ENCODE data around the gene CD40. TPM values are rescaled to one million over a fixed set of nuclear protein-coding genes. Genes with fewer than 3 reads are reported as not detected.

CD40 gene
- total RNA-seq, 6 experiments from 2014 or later = 8.8 to 11.7 (median 9.4) TPM

GRCh38 chr20:46160661-46161060 lies 42.5 kb downstream of the CD40 start:
- no peaks in the 10 kb centered on the region for H3K36me3 ChIP-seq
- H3K4me1 ChIP-seq = no peaks in the 10 kb centered on the region
- TF ChIP-seq POLR2A (IDR thresholded peaks at IDR 0.05) (no peak), CTCF (IDR thresholded peaks at IDR 0.05) (no peak)
- H3K27ac ChIP-seq = no peak overlapping the region
- WGBS (ENCODE audit: insufficient coverage, low coverage, low lambda C conversion rate, missing lambda C conversion rate) = no CpG with 5 or more reads among the region's 5 CpGs
- no peak overlapping the region for H3K4me3 ChIP-seq
- H3K9me3 ChIP-seq = no peaks in the 10 kb centered on the region
- intact Hi-C loops (cut with DNase I) = no loop called here
- DNase-seq = no peak
- no peak for ATAC-seq
- no peaks in the 10 kb centered on the region for H3K27me3 ChIP-seq

GRCh38 chr20:46161921-46162320 lies 43.8 kb downstream of the CD40 start:
- H3K27me3 ChIP-seq = no peaks in the 10 kb centered on the region
- no peaks in the 10 kb centered on the region for H3K9me3 ChIP-seq
- H3K36me3 ChIP-seq = no peaks in the 10 kb centered on the region
- H3K27ac ChIP-seq = no peak overlapping the region
- no peak for TF ChIP-seq POLR2A (IDR thresholded peaks at IDR 0.05)
- TF ChIP-seq CTCF (IDR thresholded peaks at IDR 0.05) = no peak
- WGBS (ENCODE audit: insufficient coverage, low coverage, low lambda C conversion rate, missing lambda C conversion rate) = 83% methylated on average over 1 of the region's 1 CpG
- intact Hi-C loops (cut with DNase I) = no loop called here
- DNase-seq = no peak
- no peak for ATAC-seq
- H3K4me1 ChIP-seq = no peaks in the 10 kb centered on the region
- H3K4me3 ChIP-seq = no peak overlapping the region

- Histone ChIP-seq H3K27ac (no peak overlapping the region), H3K27me3 (no peaks in the 10 kb centered on the region), H3K4me3 (no peak overlapping the region), H3K36me3 (no peaks in the 10 kb centered on the region), H3K9me3 (no peaks in the 10 kb centered on the region), H3K4me1 (no peaks in the 10 kb centered on the region)
- WGBS (ENCODE audit: insufficient coverage, low coverage, low lambda C conversion rate, missing lambda C conversion rate) = 45% methylated on average over 7 of the region's 7 CpGs
- intact Hi-C loops (cut with DNase I) = no loop called here
- no peak for ATAC-seq
- TF ChIP-seq CTCF (IDR thresholded peaks at IDR 0.05) (no peak), POLR2A (IDR thresholded peaks at IDR 0.05) (no peak)
- DNase-seq = no peak
Measured at GRCh38 chr20:46164254-46164653, 46.1 kb downstream of the CD40 start.

GRCh38 chr20:46167080-46167479 lies 49.0 kb downstream of the CD40 start:
- Histone ChIP-seq H3K27me3 (no peaks in the 10 kb centered on the region), H3K4me3 (no peak overlapping the region), H3K27ac (no peak overlapping the region), H3K9me3 (no peaks in the 10 kb centered on the region), H3K4me1 (no peaks in the 10 kb centered on the region), H3K36me3 (no peaks in the 10 kb centered on the region)
- intact Hi-C loops (cut with DNase I) = no loop called here
- no peak for ATAC-seq
- DNase-seq = no peak
- TF ChIP-seq POLR2A (IDR thresholded peaks at IDR 0.05) (no peak), CTCF (IDR thresholded peaks at IDR 0.05) (no peak)

- H3K36me3 ChIP-seq = no peaks in the 10 kb centered on the region
- TF ChIP-seq CTCF (IDR thresholded peaks at IDR 0.05) (no peak), POLR2A (IDR thresholded peaks at IDR 0.05) (no peak)
- H3K27ac ChIP-seq = no peak overlapping the region
- peaks cover 0 to 1% of the 10 kb centered on the region in 2 donors for H3K27me3 ChIP-seq
- ATAC-seq = no peak
- no peaks in the 10 kb centered on the region for H3K4me1 ChIP-seq
- 49% methylated on average over 7 of the region's 8 CpGs for WGBS (ENCODE audit: insufficient coverage, low coverage, low lambda C conversion rate, missing lambda C conversion rate)
- no peak overlapping the region for H3K4me3 ChIP-seq
- DNase-seq = no peak
- no peaks in the 10 kb centered on the region for H3K9me3 ChIP-seq
- intact Hi-C loops (cut with DNase I) = no loop called here
Measured at GRCh38 chr20:46168438-46168837, 50.3 kb downstream of the CD40 start.
